GM06990 (cell line): ENCODE measurements around the gene EIF4G3.

Source experiments
- DNase-seq: peaks from one replicate; pipeline ENCODE4 v3.0.0-alpha.2; 2011; ENCODE audit not compliant: insufficient read length; ENCODE audit errors: extremely low read depth
- H3K27me3 ChIP-seq: replicated peaks from 2 replicates; pipeline ENCODE4 v1.6.0; 2011; ENCODE audit warnings: low read length; ENCODE audit not compliant: control insufficient read depth, insufficient read depth
- H3K36me3 ChIP-seq: 2 replicates; pipeline ENCODE4 v1.5.1; 2011; ENCODE audit warnings: low read length; ENCODE audit not compliant: control insufficient read depth, insufficient read depth
- H3K4me3 ChIP-seq: replicated peaks from 2 replicates; pipeline ENCODE4 v1.5.1; 2011; ENCODE audit warnings: low read depth, mild to moderate bottlenecking, control low read depth, low read length
- TF ChIP-seq, protein P1 (sequence below): IDR thresholded peaks from 2 replicates; pipeline ENCODE4 v1.5.1; 2011; ENCODE audit warnings: low read length, control low read depth, mild to moderate bottlenecking, inconsistent platforms; ENCODE audit not compliant: insufficient read depth, poor library complexity, severe bottlenecking

EIF4G3 gene

DNA sequence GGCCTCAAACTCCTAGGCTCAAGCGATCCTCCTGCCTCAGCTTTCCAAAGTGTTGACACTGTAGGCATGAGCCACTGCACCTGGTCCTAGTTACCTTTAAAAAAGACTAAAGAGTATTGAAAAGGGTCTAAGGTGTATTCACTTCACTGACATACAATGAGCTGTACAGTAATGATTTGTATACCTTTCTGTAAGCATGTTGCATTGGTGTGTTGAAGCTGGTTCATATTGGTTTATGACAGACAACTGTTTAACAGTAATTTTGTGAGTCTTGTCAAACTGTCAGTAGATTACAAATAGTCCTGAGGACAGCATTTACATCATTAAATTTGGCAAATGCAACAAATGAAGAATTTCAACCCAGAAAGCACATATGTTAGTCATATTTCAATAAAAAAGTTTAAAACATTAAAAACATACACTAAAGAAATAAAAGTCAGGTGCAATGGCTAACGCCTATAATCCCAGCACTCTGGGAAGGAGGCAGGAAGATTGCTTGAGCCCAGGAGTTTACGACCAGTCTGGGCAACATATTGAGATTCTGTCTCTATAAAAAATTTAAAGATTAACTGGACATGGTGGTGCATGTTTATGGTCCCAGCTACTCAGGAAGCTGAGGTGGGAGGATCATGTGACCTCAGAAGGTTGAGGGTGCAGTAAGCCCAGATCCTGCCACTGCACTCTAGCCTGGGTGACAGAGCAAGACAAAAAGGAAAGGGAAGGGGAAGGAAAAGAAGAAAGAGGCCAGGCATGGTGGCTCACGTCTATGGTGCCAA, 301.3 kb downstream of the EIF4G3 start:
- no peak overlapping the region for H3K4me3 ChIP-seq
- DNase-seq = no peak

DNA sequence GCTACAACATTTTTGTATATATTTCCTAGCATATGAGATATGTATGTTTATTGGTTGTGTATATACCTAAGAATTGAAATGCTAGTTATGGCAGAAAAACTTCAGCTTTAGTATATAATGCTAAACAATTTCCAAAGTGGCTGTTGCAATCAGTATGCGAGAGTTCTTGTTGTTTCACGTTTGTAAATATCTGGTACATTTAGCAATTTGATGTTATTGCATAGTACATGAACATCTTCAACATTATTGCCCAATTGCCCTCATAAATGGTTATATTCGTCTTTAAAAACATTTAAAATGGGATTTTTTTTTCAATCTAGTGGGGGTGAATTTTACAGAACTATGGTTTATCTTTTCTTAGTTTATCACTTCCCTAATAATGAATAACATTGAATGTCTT, 303.4 kb downstream of the EIF4G3 start:
- H3K4me3 ChIP-seq = no peak overlapping the region
- TF ChIP-seq, protein P1, sequence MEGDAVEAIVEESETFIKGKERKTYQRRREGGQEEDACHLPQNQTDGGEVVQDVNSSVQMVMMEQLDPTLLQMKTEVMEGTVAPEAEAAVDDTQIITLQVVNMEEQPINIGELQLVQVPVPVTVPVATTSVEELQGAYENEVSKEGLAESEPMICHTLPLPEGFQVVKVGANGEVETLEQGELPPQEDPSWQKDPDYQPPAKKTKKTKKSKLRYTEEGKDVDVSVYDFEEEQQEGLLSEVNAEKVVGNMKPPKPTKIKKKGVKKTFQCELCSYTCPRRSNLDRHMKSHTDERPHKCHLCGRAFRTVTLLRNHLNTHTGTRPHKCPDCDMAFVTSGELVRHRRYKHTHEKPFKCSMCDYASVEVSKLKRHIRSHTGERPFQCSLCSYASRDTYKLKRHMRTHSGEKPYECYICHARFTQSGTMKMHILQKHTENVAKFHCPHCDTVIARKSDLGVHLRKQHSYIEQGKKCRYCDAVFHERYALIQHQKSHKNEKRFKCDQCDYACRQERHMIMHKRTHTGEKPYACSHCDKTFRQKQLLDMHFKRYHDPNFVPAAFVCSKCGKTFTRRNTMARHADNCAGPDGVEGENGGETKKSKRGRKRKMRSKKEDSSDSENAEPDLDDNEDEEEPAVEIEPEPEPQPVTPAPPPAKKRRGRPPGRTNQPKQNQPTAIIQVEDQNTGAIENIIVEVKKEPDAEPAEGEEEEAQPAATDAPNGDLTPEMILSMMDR = no peak
- no peaks in the 10 kb centered on the region for H3K36me3 ChIP-seq
- no peaks in the 10 kb centered on the region for H3K27me3 ChIP-seq
- no peak for DNase-seq

More for the DNA sequence above, 301.3 kb downstream of the EIF4G3 start:
- Histone ChIP-seq H3K27me3 (no peaks in the 10 kb centered on the region), H3K36me3 (peaks cover 1% of the 10 kb centered on the region; the same call in 1 of the 2 replicates)
- TF ChIP-seq, protein P1 = no peak

DNA sequence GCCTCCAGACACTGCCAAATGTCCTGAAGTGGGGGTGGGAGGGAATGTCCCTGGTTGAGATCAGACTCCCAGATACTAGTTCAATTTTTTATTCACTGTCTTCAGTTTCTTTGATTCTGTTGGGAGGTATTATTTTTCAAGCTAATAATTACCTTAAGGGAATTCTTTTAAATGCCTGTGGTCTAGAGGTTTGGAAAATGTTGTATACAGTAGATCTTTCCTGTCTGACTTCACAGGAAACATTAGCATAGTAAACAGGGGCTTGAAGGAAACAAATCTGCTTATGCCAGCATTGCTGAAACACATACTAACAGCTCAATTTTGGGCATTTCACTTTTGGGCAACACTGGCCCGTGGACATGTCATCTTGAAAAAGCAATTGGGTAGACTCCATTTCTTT, 305.3 kb downstream of the EIF4G3 start:
- Histone ChIP-seq H3K27me3 (no peaks in the 10 kb centered on the region), H3K4me3 (no peak overlapping the region), H3K36me3 (no peaks in the 10 kb centered on the region)
- TF ChIP-seq, protein P1 = no peak
- no peak for DNase-seq

DNA sequence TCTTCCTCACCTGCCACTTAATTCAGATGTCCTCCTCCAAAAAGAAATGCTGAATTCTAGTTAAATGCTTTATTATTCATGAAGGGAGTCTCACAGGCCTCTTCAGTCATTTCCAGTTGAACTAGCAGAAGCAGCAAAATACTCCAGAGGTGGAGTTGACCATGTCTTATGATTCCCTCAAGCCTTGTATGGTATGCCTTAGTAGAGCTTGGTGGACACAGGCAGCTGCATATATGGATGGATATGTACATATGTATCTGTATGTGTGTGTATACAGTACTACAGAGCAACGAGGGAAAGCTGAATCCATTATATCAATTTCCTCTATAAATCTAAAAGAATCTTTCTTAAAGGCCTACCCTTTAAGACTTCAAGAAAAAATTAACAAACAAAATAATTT, 306.0 kb downstream of the EIF4G3 start:
- TF ChIP-seq, protein P1 = no peak
- H3K36me3 ChIP-seq = no peaks in the 10 kb centered on the region
- no peak for DNase-seq
- H3K27me3 ChIP-seq = no peaks in the 10 kb centered on the region
- no peak overlapping the region for H3K4me3 ChIP-seq

DNA sequence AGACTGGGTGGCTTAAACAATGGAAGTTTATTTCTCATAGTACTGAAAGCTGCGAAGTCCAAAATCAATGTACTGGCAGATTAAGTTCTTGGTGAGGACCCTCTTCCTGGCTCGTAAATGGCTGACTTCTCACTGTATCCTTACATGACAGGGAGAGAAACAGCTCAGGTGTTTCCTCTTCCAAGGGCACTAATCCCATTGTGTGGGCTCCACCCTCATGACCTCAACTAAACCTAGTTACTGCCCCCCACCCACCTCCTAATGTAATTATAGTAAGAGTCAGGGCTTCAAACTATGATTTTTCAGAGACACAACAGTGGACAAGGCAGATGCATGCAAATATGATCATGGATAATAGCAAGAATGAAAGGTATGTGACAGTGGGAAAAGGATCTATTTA, 308.4 kb downstream of the EIF4G3 start:
- Histone ChIP-seq H3K36me3 (peaks cover 3% of the 10 kb centered on the region), H3K27me3 (no peaks in the 10 kb centered on the region), H3K4me3 (no peak overlapping the region)
- TF ChIP-seq, protein P1 = no peak
- no peak for DNase-seq
